ENCODE data around the gene ZDHHC14. TPM values are rescaled to one million over a fixed set of nuclear protein-coding genes. Genes with fewer than 3 reads are reported as not detected.

Gene ZDHHC14
- total and polyA plus RNA-seq, 2 experiments from 2014 or later: 3.0 to 7.4 TPM

DNA sequence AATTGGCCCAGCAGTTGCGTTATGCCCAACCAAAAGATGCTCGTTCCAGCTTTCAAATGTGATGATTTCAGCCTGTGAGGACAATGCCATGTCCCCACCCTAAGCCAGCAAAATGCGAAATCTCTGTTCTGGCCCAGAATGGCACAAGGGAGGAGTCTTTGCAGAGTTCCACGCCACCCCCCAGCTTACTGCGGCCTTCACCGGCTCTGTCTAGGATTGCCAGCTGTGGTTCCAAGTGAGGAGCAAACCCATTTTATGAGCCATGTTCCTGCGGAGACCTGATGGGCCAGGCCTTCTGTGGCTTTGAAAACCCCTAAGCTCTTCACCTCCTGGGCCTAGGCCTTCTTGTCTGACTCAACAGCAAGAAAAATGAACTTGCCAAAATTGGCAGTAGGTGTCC is 295.3 kb downstream of the ZDHHC14 start:
- Mint-ChIP-seq H3K4me1 (no peaks in the 10 kb centered on the region; the same call in 2 of the 3 replicates), H3K36me3 (ENCODE audit: low read depth) (no peaks in the 10 kb centered on the region), H3K9me3 (no peaks in the 10 kb centered on the region), H3K4me3 (no peak overlapping the region), H3K27ac (no peak overlapping the region), H3K27me3 (ENCODE audit: insufficient read depth, low read depth, poor library complexity) (no peaks in the 10 kb centered on the region)
- H3K27me3 ChIP-seq (ENCODE audit: insufficient read depth): no peaks in the 10 kb centered on the region
- no peaks in the 10 kb centered on the region for H3K36me3 ChIP-seq (ENCODE audit: insufficient read depth)
- H3K4me1 ChIP-seq (ENCODE audit: insufficient read depth): no peaks in the 10 kb centered on the region
- no peak overlapping the region for H2AFZ ChIP-seq
- TF ChIP-seq POLR2AphosphoS5 (IDR thresholded peaks at IDR 0.05; ENCODE audit: low read depth) (no peak), ZNF114 (CRISPR knock-in tag; IDR thresholded peaks at IDR 0.05) (no peak), JUNB (IDR thresholded peaks at IDR 0.05; ENCODE audit: unreplicated experiment) (no peak), EZH2 (IDR thresholded peaks at IDR 0.05; ENCODE audit: low read depth, unreplicated experiment) (no peak), ZNF331 (CRISPR knock-in tag; IDR thresholded peaks at IDR 0.05; ENCODE audit: low read depth) (no peak), STAT1 (IDR thresholded peaks at IDR 0.05; ENCODE audit: unreplicated experiment) (no peak), NANOG (IDR thresholded peaks at IDR 0.05; ENCODE audit: borderline replicate concordance) (no peak), EZH2phosphoT487 (IDR thresholded peaks at IDR 0.05; ENCODE audit: unreplicated experiment) (no peak), CREB1 (CRISPR knock-in tag; IDR thresholded peaks at IDR 0.05; ENCODE audit: low read depth) (no peak)
- TF ChIP-seq, protein P1, sequence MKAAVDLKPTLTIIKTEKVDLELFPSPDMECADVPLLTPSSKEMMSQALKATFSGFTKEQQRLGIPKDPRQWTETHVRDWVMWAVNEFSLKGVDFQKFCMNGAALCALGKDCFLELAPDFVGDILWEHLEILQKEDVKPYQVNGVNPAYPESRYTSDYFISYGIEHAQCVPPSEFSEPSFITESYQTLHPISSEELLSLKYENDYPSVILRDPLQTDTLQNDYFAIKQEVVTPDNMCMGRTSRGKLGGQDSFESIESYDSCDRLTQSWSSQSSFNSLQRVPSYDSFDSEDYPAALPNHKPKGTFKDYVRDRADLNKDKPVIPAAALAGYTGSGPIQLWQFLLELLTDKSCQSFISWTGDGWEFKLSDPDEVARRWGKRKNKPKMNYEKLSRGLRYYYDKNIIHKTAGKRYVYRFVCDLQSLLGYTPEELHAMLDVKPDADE (IDR thresholded peaks at IDR 0.05): no peak
- TF ChIP-seq, protein P2, sequence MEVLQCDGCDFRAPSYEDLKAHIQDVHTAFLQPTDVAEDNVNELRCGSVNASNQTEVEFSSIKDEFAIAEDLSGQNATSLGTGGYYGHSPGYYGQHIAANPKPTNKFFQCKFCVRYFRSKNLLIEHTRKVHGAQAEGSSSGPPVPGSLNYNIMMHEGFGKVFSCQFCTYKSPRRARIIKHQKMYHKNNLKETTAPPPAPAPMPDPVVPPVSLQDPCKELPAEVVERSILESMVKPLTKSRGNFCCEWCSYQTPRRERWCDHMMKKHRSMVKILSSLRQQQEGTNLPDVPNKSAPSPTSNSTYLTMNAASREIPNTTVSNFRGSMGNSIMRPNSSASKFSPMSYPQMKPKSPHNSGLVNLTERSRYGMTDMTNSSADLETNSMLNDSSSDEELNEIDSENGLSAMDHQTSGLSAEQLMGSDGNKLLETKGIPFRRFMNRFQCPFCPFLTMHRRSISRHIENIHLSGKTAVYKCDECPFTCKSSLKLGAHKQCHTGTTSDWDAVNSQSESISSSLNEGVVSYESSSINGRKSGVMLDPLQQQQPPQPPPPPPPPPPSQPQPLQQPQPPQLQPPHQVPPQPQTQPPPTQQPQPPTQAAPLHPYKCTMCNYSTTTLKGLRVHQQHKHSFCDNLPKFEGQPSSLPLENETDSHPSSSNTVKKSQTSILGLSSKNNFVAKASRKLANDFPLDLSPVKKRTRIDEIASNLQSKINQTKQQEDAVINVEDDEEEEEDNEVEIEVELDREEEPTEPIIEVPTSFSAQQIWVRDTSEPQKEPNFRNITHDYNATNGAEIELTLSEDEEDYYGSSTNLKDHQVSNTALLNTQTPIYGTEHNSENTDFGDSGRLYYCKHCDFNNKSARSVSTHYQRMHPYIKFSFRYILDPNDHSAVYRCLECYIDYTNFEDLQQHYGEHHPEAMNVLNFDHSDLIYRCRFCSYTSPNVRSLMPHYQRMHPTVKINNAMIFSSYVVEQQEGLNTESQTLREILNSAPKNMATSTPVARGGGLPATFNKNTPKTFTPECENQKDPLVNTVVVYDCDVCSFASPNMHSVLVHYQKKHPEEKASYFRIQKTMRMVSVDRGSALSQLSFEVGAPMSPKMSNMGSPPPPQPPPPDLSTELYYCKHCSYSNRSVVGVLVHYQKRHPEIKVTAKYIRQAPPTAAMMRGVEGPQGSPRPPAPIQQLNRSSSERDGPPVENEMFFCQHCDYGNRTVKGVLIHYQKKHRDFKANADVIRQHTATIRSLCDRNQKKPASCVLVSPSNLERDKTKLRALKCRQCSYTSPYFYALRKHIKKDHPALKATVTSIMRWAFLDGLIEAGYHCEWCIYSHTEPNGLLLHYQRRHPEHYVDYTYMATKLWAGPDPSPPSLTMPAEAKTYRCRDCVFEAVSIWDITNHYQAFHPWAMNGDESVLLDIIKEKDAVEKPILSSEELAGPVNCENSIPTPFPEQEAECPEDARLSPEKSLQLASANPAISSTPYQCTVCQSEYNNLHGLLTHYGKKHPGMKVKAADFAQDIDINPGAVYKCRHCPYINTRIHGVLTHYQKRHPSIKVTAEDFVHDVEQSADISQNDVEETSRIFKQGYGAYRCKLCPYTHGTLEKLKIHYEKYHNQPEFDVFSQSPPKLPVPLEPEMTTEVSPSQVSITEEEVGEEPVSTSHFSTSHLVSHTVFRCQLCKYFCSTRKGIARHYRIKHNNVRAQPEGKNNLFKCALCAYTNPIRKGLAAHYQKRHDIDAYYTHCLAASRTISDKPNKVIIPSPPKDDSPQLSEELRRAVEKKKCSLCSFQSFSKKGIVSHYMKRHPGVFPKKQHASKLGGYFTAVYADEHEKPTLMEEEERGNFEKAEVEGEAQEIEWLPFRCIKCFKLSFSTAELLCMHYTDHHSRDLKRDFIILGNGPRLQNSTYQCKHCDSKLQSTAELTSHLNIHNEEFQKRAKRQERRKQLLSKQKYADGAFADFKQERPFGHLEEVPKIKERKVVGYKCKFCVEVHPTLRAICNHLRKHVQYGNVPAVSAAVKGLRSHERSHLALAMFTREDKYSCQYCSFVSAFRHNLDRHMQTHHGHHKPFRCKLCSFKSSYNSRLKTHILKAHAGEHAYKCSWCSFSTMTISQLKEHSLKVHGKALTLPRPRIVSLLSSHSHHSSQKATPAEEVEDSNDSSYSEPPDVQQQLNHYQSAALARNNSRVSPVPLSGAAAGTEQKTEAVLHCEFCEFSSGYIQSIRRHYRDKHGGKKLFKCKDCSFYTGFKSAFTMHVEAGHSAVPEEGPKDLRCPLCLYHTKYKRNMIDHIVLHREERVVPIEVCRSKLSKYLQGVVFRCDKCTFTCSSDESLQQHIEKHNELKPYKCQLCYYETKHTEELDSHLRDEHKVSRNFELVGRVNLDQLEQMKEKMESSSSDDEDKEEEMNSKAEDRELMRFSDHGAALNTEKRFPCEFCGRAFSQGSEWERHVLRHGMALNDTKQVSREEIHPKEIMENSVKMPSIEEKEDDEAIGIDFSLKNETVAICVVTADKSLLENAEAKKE (CRISPR knock-in tag; IDR thresholded peaks at IDR 0.05): no peak
- TF ChIP-seq, protein P3, sequence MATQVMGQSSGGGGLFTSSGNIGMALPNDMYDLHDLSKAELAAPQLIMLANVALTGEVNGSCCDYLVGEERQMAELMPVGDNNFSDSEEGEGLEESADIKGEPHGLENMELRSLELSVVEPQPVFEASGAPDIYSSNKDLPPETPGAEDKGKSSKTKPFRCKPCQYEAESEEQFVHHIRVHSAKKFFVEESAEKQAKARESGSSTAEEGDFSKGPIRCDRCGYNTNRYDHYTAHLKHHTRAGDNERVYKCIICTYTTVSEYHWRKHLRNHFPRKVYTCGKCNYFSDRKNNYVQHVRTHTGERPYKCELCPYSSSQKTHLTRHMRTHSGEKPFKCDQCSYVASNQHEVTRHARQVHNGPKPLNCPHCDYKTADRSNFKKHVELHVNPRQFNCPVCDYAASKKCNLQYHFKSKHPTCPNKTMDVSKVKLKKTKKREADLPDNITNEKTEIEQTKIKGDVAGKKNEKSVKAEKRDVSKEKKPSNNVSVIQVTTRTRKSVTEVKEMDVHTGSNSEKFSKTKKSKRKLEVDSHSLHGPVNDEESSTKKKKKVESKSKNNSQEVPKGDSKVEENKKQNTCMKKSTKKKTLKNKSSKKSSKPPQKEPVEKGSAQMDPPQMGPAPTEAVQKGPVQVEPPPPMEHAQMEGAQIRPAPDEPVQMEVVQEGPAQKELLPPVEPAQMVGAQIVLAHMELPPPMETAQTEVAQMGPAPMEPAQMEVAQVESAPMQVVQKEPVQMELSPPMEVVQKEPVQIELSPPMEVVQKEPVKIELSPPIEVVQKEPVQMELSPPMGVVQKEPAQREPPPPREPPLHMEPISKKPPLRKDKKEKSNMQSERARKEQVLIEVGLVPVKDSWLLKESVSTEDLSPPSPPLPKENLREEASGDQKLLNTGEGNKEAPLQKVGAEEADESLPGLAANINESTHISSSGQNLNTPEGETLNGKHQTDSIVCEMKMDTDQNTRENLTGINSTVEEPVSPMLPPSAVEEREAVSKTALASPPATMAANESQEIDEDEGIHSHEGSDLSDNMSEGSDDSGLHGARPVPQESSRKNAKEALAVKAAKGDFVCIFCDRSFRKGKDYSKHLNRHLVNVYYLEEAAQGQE (IDR thresholded peaks at IDR 0.05; ENCODE audit: unreplicated experiment): no peak
- H3K79me2 ChIP-seq (replicated peaks; ENCODE audit: insufficient read depth): no peaks in the 10 kb centered on the region
- H3K4me2 ChIP-seq: no peak overlapping the region
- H3K4me3 ChIP-seq: no peak overlapping the region
- H4K20me1 ChIP-seq (replicated peaks; ENCODE audit: insufficient read depth): no peaks in the 10 kb centered on the region
- H3K9me2 ChIP-seq (ENCODE audit: insufficient read depth): no peaks in the 10 kb centered on the region
- H3K27ac ChIP-seq (ENCODE audit: low read depth): no peak overlapping the region
- DNase-seq (ENCODE audit: low spot score) (no peak), ATAC-seq (no peak)
- H3F3A ChIP-seq (replicated peaks; ENCODE audit: low read depth): no peaks in the 10 kb centered on the region
